H1 (cell line): ENCODE data around the gene IL3. TPM values are rescaled to one million over a fixed set of nuclear protein-coding genes. Genes with fewer than 3 reads are reported as not detected.

Source experiments
- CTCF ChIA-PET: fragments of 300-600 bp; sonication (Branson Sonifier 250); formaldehyde crosslinking; loops from one replicate; lab custom pipeline; 2021; ENCODE audit not compliant: partially characterized antibody; lab: Charles Lee
- POLR2A ChIA-PET: fragments of 300-600 bp; sonication (Branson Sonifier 250); formaldehyde crosslinking; loops from one replicate; lab custom pipeline; 2021; ENCODE audit warnings: inconsistent platforms; ENCODE audit not compliant: partially characterized antibody; lab: Charles Lee
- DNase-seq, 2 experiments: peaks; one replicate each; pipeline versions ENCODE4 v3.0.0 to v3.0.0-alpha.2; 2010 to 2022; ENCODE audit warnings: low spot score in 2 of 2, low read depth in 1 of 2, mixed read lengths in 1 of 2
- FAIRE-seq: peaks from 2 replicates; lab custom pipeline; 2011; peaks lifted over from hg19 to GRCh38; lab: Jason Lieb, UNC
- H2AFZ ChIP-seq: 2 replicates; pipeline ENCODE4 v1.8.1; 2012; ENCODE audit warnings: low read length, inconsistent platforms
- H2AK5ac ChIP-seq: 2 replicates; pipeline ENCODE4 v1.6.1; 2013; ENCODE audit warnings: low read depth, low read length
- H2BK120ac ChIP-seq: replicated peaks from 2 replicates; pipeline ENCODE3; 2013; ENCODE audit warnings: low read depth, low read length, inconsistent platforms
- H2BK12ac ChIP-seq: 2 replicates; pipeline ENCODE4 v1.6.1; 2013; ENCODE audit warnings: low read depth, low read length
- H2BK15ac ChIP-seq: 2 replicates; pipeline ENCODE4 v1.6.1; 2013; ENCODE audit warnings: low read length
- H2BK20ac ChIP-seq: 2 replicates; pipeline ENCODE4 v1.6.1; 2013; ENCODE audit warnings: low read length
- H2BK5ac ChIP-seq: 2 replicates; pipeline ENCODE4 v1.6.1; 2013; ENCODE audit warnings: low read depth, low read length
- H3K14ac ChIP-seq: 2 replicates; pipeline ENCODE4 v1.6.1; 2013; ENCODE audit warnings: inconsistent platforms; ENCODE audit not compliant: insufficient read length
- H3K18ac ChIP-seq: 2 replicates; pipeline ENCODE4 v1.6.1; 2013; ENCODE audit warnings: low read length; ENCODE audit errors: extremely low read depth
- H3K23ac ChIP-seq: 2 replicates; pipeline ENCODE4 v1.6.1; 2013; ENCODE audit warnings: inconsistent platforms; ENCODE audit not compliant: insufficient read length
- H3K23me2 ChIP-seq: 2 replicates; pipeline ENCODE4 v1.6.1; 2013; ENCODE audit warnings: low read depth, low read length
- H3K27ac ChIP-seq: 2 replicates; pipeline ENCODE4 v1.6.1; 2011; ENCODE audit warnings: low read depth, low read length, inconsistent platforms
- H3K27me3 ChIP-seq, 4 experiments: replicated peaks in 1 of 4; 1 replicate in 1 of 4; 2 replicates in 3 of 4; pipeline versions ENCODE4 v1.6.1 to v1.8.1; 2011 to 2013; ENCODE audit warnings: low read length in 3 of 4, mild to moderate bottlenecking in 3 of 4, inconsistent platforms in 2 of 4, mixed read lengths in 2 of 4, moderate library complexity in 1 of 4; ENCODE audit not compliant: control insufficient read depth in 3 of 4, insufficient read depth in 3 of 4; ENCODE audit errors: extremely low read depth in 1 of 4
- H3K36me3 ChIP-seq, 4 experiments: 2 replicates each; pipeline versions ENCODE4 v1.6.1 to v1.8.1; 2011 to 2013; ENCODE audit warnings: mild to moderate bottlenecking in 4 of 4, low read length in 3 of 4, moderate library complexity in 2 of 4, control low read depth in 1 of 4, inconsistent platforms in 1 of 4; ENCODE audit not compliant: insufficient read depth in 4 of 4, control insufficient read depth in 2 of 4
- H3K4ac ChIP-seq: replicated peaks from 2 replicates; pipeline ENCODE3; 2013; ENCODE audit warnings: low read length, low read depth, mixed read lengths, inconsistent platforms; ENCODE audit not compliant: insufficient read length
- H3K4me1 ChIP-seq, 4 experiments: replicated peaks in 1 of 4; 1 replicate in 1 of 4; 2 replicates in 3 of 4; pipeline versions ENCODE4 v1.6.1 to v1.8.1; 2011 to 2013; ENCODE audit warnings: low read length in 3 of 4, inconsistent platforms in 2 of 4, mixed read lengths in 1 of 4; ENCODE audit not compliant: insufficient read depth in 4 of 4, control insufficient read depth in 3 of 4
- H3K4me2 ChIP-seq, 2 experiments: 2 replicates each; pipeline versions ENCODE4 v1.6.1 to v1.8.1; 2011 to 2013; ENCODE audit warnings: low read depth in 2 of 2, low read length in 2 of 2, control low read depth in 1 of 2, inconsistent platforms in 1 of 2, mild to moderate bottlenecking in 1 of 2; ENCODE audit not compliant: insufficient read depth in 1 of 2
- H3K4me3 ChIP-seq, 4 experiments: fragments of 200-600, 300-600 bp in 1 of 4; sonication (generic), shearing (Covaris generic), sonication (Bioruptor Twin) in 1 of 4; 2 replicates each; pipeline versions ENCODE4 v1.5.1 to v1.8.1; 2011 to 2016; ENCODE audit warnings: low read length in 4 of 4, low read depth in 3 of 4, control low read depth in 2 of 4, inconsistent platforms in 2 of 4, mild to moderate bottlenecking in 2 of 4, mixed read lengths in 1 of 4, moderate library complexity in 1 of 4; ENCODE audit not compliant: insufficient read depth in 2 of 4; ENCODE audit errors: extremely low read depth in 1 of 4
- H3K56ac ChIP-seq: replicated peaks from 2 replicates; pipeline ENCODE3; 2013; ENCODE audit warnings: low read depth, mild to moderate bottlenecking, mixed read lengths, low read length, inconsistent platforms; ENCODE audit not compliant: insufficient read length
- H3K79me1 ChIP-seq: 2 replicates; pipeline ENCODE4 v1.6.1; 2013; ENCODE audit warnings: low read depth, low read length, control low read depth
- H3K79me2 ChIP-seq, 2 experiments: 2 replicates each; pipeline versions ENCODE4 v1.6.1 to v1.8.1; 2012 to 2013; ENCODE audit warnings: low read length in 2 of 2, mild to moderate bottlenecking in 2 of 2, inconsistent platforms in 1 of 2; ENCODE audit not compliant: insufficient read depth in 2 of 2, control insufficient read depth in 1 of 2
- H3K9ac ChIP-seq, 4 experiments: replicated peaks in 1 of 4; 1 replicate in 1 of 4; 2 replicates in 3 of 4; pipeline versions ENCODE4 v1.6.1 to v1.8.1; 2011 to 2013; ENCODE audit warnings: low read depth in 3 of 4, low read length in 3 of 4, control low read depth in 2 of 4, mild to moderate bottlenecking in 2 of 4, moderate library complexity in 2 of 4, inconsistent platforms in 1 of 4; ENCODE audit errors: extremely low read depth in 1 of 4
- H3K9me3 ChIP-seq, 2 experiments: 2 replicates each; pipeline versions ENCODE4 v1.6.1 to v1.8.1; 2012 to 2013; ENCODE audit warnings: mild to moderate bottlenecking in 2 of 2, moderate library complexity in 2 of 2, control low read depth in 1 of 2, inconsistent platforms in 1 of 2, low read depth in 1 of 2, low read length in 1 of 2, mixed read lengths in 1 of 2; ENCODE audit not compliant: insufficient read depth in 2 of 2
- H4K20me1 ChIP-seq, 2 experiments: replicated peaks in 1 of 2; 2 replicates each; pipeline versions ENCODE3 to v1.8.1; 2011 to 2013; ENCODE audit warnings: inconsistent platforms in 2 of 2, low read length in 2 of 2, mild to moderate bottlenecking in 1 of 2; ENCODE audit not compliant: insufficient read depth in 2 of 2, control insufficient read depth in 1 of 2
- H4K5ac ChIP-seq: 2 replicates; pipeline ENCODE4 v1.6.1; 2013; ENCODE audit warnings: low read length, low read depth, mixed read lengths, inconsistent platforms; ENCODE audit not compliant: insufficient read length
- H4K8ac ChIP-seq: 2 replicates; pipeline ENCODE4 v1.8.0; 2013; ENCODE audit warnings: mild to moderate bottlenecking, moderate library complexity, low read length, inconsistent platforms; ENCODE audit not compliant: insufficient read depth; ENCODE audit errors: extremely low read depth
- H4K91ac ChIP-seq: replicated peaks from 2 replicates; pipeline ENCODE3; 2013; ENCODE audit warnings: low read length, mixed read lengths, inconsistent platforms; ENCODE audit not compliant: insufficient read length
- CBX8 ChIP-seq: fragments of 300-800, 300-1000 bp; sonication (generic); IDR thresholded peaks from 2 replicates; pipeline ENCODE4 v1.7.1; 2016; ENCODE audit warnings: low read depth, low read length, borderline replicate concordance
- CHD1 ChIP-seq: IDR thresholded peaks from 2 replicates; pipeline ENCODE4 v1.6.1; 2012; ENCODE audit warnings: low read depth, low read length, improper control_type of control experiment
- CREB1 ChIP-seq: IDR thresholded peaks from 2 replicates; pipeline ENCODE4 v1.6.1; 2012; ENCODE audit warnings: inconsistent platforms
- KDM1A ChIP-seq: fragments of 200-600, 300-600 bp; sonication (generic); IDR thresholded peaks from 2 replicates; pipeline ENCODE4 v1.7.1; 2016; ENCODE audit warnings: mild to moderate bottlenecking, low read length, borderline replicate concordance
- KDM5A ChIP-seq: fragments of 200-600 bp; IDR thresholded peaks from 2 replicates; pipeline ENCODE4 v1.7.1; 2012; ENCODE audit warnings: mild to moderate bottlenecking, low read length, inconsistent platforms, mixed read lengths
- MAX ChIP-seq: IDR thresholded peaks from 2 replicates; pipeline ENCODE4 v1.6.1; 2012; ENCODE audit warnings: inconsistent platforms
- PHF8 ChIP-seq: fragments of 200-600 bp; sonication (generic); conservative IDR thresholded peaks from 2 replicates; pipeline ENCODE4 v1.7.1; 2012; ENCODE audit warnings: low read depth, mild to moderate bottlenecking, inconsistent platforms, low read length, moderate library complexity
- POLR2AphosphoS5 ChIP-seq: IDR thresholded peaks from 2 replicates; pipeline ENCODE4 v1.6.1; 2011; ENCODE audit warnings: low read depth, low read length
- POU5F1 ChIP-seq: IDR thresholded peaks from 2 replicates; pipeline ENCODE4 v1.6.1; 2011; ENCODE audit warnings: low read depth, mild to moderate bottlenecking, low read length, moderate library complexity
- RAD21 ChIP-seq, 2 experiments: IDR thresholded peaks in 1 of 2; conservative IDR thresholded peaks in 1 of 2; 2 replicates each; pipeline ENCODE4 v1.6.1; 2011; ENCODE audit warnings: low read depth in 2 of 2, low read length in 2 of 2, improper control_type of control experiment in 1 of 2, inconsistent platforms in 1 of 2, mild to moderate bottlenecking in 1 of 2, moderate library complexity in 1 of 2
- RFX5 ChIP-seq: IDR thresholded peaks from 2 replicates; pipeline ENCODE4 v1.6.1; 2011; ENCODE audit warnings: low read depth, low read length, improper control_type of control experiment, borderline replicate concordance
- RXRA ChIP-seq: IDR thresholded peaks from 2 replicates; pipeline ENCODE4 v1.6.1; 2011; ENCODE audit warnings: low read depth, mild to moderate bottlenecking, low read length, moderate library complexity; ENCODE audit not compliant: insufficient read depth
- SIRT6 ChIP-seq: IDR thresholded peaks from one replicate; pipeline ENCODE4 v1.7.1; 2012; ENCODE audit warnings: low read length, inconsistent platforms
- USF2 ChIP-seq: IDR thresholded peaks from 2 replicates; pipeline ENCODE4 v1.6.1; 2011; ENCODE audit warnings: low read length, improper control_type of control experiment
- WGBS, 2 experiments: shearing (Covaris generic) in 1 of 2; methylation state at CpG; one replicate each; pipeline versions ENCODE4 v1.1.6 to v1.1.7; 2013 to 2015; ENCODE audit warnings: low lambda C conversion rate in 2 of 2, mixed read lengths in 2 of 2, inconsistent platforms in 1 of 2, low coverage in 1 of 2, missing lambda C conversion rate in 1 of 2; ENCODE audit not compliant: insufficient replicate concordance in 2 of 2, insufficient coverage in 1 of 2, insufficient read length in 1 of 2; ENCODE audit errors: extremely low coverage in 1 of 2, missing lambda C conversion rate in 1 of 2; 5-methylcytosine and 5-hydroxymethylcytosine counted together
- polyA plus RNA-seq, 7 experiments: library from polyadenylated mRNA; depleted of rRNA in 3 of 7; stranded (reverse) in 5 of 7; unstranded in 2 of 7; fragments of >200 nt in 5 of 7; fragments of 200-250 nt in 2 of 7; gene quantifications; 1 replicate in 5 of 7; 2 replicates in 1 of 7; 4 replicates in 1 of 7; pipeline versions ENCODE4 v1.2.1 to v1.2.3, GENCODE V29; 2011 to 2013; ENCODE audit warnings: missing spikeins in 2 of 7, mixed read lengths in 2 of 7
- total RNA-seq: library from RNA; stranded (reverse); fragmentation: NEBNext Ultra II Directional; extraction: Animal tissue kit (Norgen Biotek cat#: 25700); gene quantifications from 2 replicates; pipeline ENCODE4 v1.2.1, GENCODE V29; 2021

Gene IL3
- total and polyA plus RNA-seq, 2 of the 8 experiments (the other 6 are each of a cell fraction or from before 2014, with no cell fraction given): not detected

- FAIRE-seq (no peak), DNase-seq (no peak)
- H2BK12ac ChIP-seq: no peak overlapping the region
- TF ChIP-seq RXRA: no peak
- TF ChIP-seq CREB1: no peak
- TF ChIP-seq USF2: no peak
- TF ChIP-seq POLR2AphosphoS5: no peak
- TF ChIP-seq CHD1: no peak
- TF ChIP-seq CBX8: no peak
- TF ChIP-seq POU5F1: no peak
- no peak for TF ChIP-seq PHF8
- no peak for TF ChIP-seq KDM1A
- no peak for TF ChIP-seq MAX
- TF ChIP-seq RAD21 (IDR thresholded peaks at IDR 0.05 in 1 of 2, conservative IDR thresholded peaks at IDR 0.05 in 1 of 2; ENCODE audit: low read depth in 2 of 2, low read length in 2 of 2): no peak
- TF ChIP-seq SIRT6: no peak
- TF ChIP-seq RFX5: no peak
- no peak for TF ChIP-seq KDM5A
- peaks cover 0 to 2% (median 0%) of the 10 kb centered on the region in 4 experiments; a peak in 1 of 7 replicates for H3K4me1 ChIP-seq
- H2BK15ac ChIP-seq: no peak overlapping the region
- no peak overlapping the region for H3K14ac ChIP-seq
- H4K5ac ChIP-seq: no peak overlapping the region
- H3K27me3 ChIP-seq: no peaks in the 10 kb centered on the region
- H3K79me2 ChIP-seq: no peaks in the 10 kb centered on the region
- no peak overlapping the region for H2BK5ac ChIP-seq
- H2BK20ac ChIP-seq: no peak overlapping the region
- no peaks in the 10 kb centered on the region for H3K36me3 ChIP-seq
- H3K18ac ChIP-seq: no peak overlapping the region
- H2BK120ac ChIP-seq: no peak overlapping the region
- H3K56ac ChIP-seq: no peak overlapping the region
- H3K23me2 ChIP-seq: no peaks in the 10 kb centered on the region
- no peak overlapping the region for H3K4ac ChIP-seq
- no peaks in the 10 kb centered on the region for H3K9me3 ChIP-seq
- H3K4me2 ChIP-seq: no peak overlapping the region
- no peak overlapping the region for H3K27ac ChIP-seq
- no peak overlapping the region for H3K9ac ChIP-seq
- ChIA-PET CTCF (interaction anchor here (0.7 to 3.7 kb wide), 4 partner anchors 8 to 200 kb away, joined by 3 to 26 read pairs (median 4); no protein-coding TSS in a partner anchor), POLR2A (no interaction called here)
- 80% methylated on average over 2 of the region's 2 CpGs; no CpG with 5 or more reads in 1 of the 2 experiments for WGBS, 2 experiments
- no peaks in the 10 kb centered on the region for H4K20me1 ChIP-seq
- H4K8ac ChIP-seq: no peak overlapping the region
- H3K23ac ChIP-seq: no peak overlapping the region
- H2AFZ ChIP-seq: no peak overlapping the region
- H3K79me1 ChIP-seq: no peaks in the 10 kb centered on the region
- no peak overlapping the region for H3K4me3 ChIP-seq
- no peak overlapping the region for H2AK5ac ChIP-seq
- H4K91ac ChIP-seq: no peak overlapping the region
Observed at GRCh38 chr5:132072528-132072927, 12.1 kb downstream of the IL3 start.
